22Rv1 (cell line): ENCODE measurements around the gene SEZ6.

Experiments used
- H3K27ac ChIP-seq: fragments of 450-650 bp; 2 replicates; pipeline ENCODE4 v1.5.1; 2017
- CTCF ChIP-seq: fragments of 450-650 bp; IDR thresholded peaks from 2 replicates; pipeline ENCODE4 v1.5.1; 2017; ENCODE audit warnings: mild to moderate bottlenecking
- ZFX ChIP-seq: fragments of 450-650 bp; IDR thresholded peaks from 2 replicates; pipeline ENCODE4 v1.6.1; 2017; ENCODE audit warnings: antibody characterized with exemption, borderline replicate concordance

The SEZ6 gene

GRCh38 chr17:28951991-28952975 is 53.5 kb downstream of the SEZ6 start:
- TF ChIP-seq ZFX (no peak), CTCF (no peak)
- peak overlapping the region; percentile 99 for H3K27ac ChIP-seq

- H3K27ac ChIP-seq: peak within 1 kb of the TSS; percentile 99
- TF ChIP-seq ZFX (no peak), CTCF (no peak)
Observed at GRCh38 chr17:28951428-28951990, 54.3 kb downstream of the SEZ6 start, which contains the start of gene PHF12. Gene PHF12, minus strand, starts transcription at chr17:28951518. Its CDS starts 558 bp downstream, at chr17:28950960.

GRCh38 chr17:28950752-28951427 is 54.9 kb downstream of the SEZ6 start:
- peak overlapping the region; percentile 99 for H3K27ac ChIP-seq
- no peak for TF ChIP-seq ZFX
- no peak for TF ChIP-seq CTCF

GRCh38 chr17:28950017-28950751 is 55.6 kb downstream of the SEZ6 start:
- peak overlapping the region; percentile 99 for H3K27ac ChIP-seq

GRCh38 chr17:28949185-28950016 is 56.4 kb downstream of the SEZ6 start:
- peak overlapping the region; percentile 99 for H3K27ac ChIP-seq
- TF ChIP-seq ZFX (no peak), CTCF (no peak)

More at GRCh38 chr17:28950017-28950751, 55.6 kb downstream of the SEZ6 start:
- TF ChIP-seq ZFX: no peak
- TF ChIP-seq CTCF: no peak

- peak overlapping the region; percentile 99; the same call in 1 of the 2 replicates for H3K27ac ChIP-seq
- TF ChIP-seq ZFX (no peak), CTCF (no peak)
Observed at GRCh38 chr17:28948873-28949184, 57.0 kb downstream of the SEZ6 start.
